ENCODE measurements around the gene GLRX5. TPM values are rescaled to one million over a fixed set of nuclear protein-coding genes. Genes with fewer than 3 reads are reported as not detected.

Gene GLRX5
- total and polyA plus RNA-seq, 2 experiments from 2014 or later = 50.0 to 105 TPM

DNA sequence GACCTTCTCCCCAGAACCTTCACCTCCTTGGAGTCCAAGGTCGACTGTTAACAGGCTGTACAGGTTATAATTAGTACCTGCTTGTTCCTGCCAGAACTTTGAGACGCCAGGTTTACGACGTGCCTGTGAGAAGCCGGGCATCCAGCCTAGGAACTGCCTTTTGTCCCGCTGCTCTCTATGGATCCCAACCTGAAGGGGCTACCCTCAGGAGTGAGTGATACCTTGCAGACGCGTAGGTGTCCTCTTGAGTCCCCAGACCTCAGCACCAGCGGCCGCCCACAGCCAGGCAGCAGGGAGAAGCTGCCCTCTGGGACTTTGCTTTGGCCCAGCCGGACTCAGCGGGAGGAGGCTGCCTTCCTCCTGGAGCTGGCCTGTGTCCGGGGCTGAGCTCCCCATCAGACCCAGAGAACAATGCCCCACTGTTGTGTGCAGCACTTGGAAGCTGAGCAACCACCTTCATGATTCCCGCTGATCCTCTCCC, 34.6 kb upstream of the GLRX5 start:
- H3K9me2 ChIP-seq (replicated peaks; ENCODE audit: insufficient read depth) = no peaks in the 10 kb centered on the region
- H3K9me3 ChIP-seq (ENCODE audit: low read depth) = no peaks in the 10 kb centered on the region
- no peaks in the 10 kb centered on the region for H4K20me1 ChIP-seq (ENCODE audit: insufficient read depth, poor library complexity, severe bottlenecking)
- WGBS (ENCODE audit: low lambda C conversion rate, missing lambda C conversion rate) = 66% methylated on average over 14 of the region's 14 CpGs
- H3K27me3 ChIP-seq = no peaks in the 10 kb centered on the region
- peak overlapping the region; percentile 39 for H3K27ac ChIP-seq
- DNase-seq (ENCODE audit: low spot score) = no peak
- H3K4me2 ChIP-seq = no peak overlapping the region
- no peak overlapping the region for H2AFZ ChIP-seq
- peaks cover 41% of the 10 kb centered on the region for H3K4me1 ChIP-seq (ENCODE audit: insufficient read depth)
- no peak overlapping the region for H3K4me3 ChIP-seq
- no peaks in the 10 kb centered on the region for H3K36me3 ChIP-seq (replicated peaks; ENCODE audit: insufficient read depth, low read depth)
- TF ChIP-seq EZH2phosphoT487 (IDR thresholded peaks at IDR 0.05; ENCODE audit: low read depth, severe bottlenecking, unreplicated experiment) (no peak), EZH2 (IDR thresholded peaks at IDR 0.05; ENCODE audit: borderline replicate concordance) (no peak)
- TF ChIP-seq, protein P1, sequence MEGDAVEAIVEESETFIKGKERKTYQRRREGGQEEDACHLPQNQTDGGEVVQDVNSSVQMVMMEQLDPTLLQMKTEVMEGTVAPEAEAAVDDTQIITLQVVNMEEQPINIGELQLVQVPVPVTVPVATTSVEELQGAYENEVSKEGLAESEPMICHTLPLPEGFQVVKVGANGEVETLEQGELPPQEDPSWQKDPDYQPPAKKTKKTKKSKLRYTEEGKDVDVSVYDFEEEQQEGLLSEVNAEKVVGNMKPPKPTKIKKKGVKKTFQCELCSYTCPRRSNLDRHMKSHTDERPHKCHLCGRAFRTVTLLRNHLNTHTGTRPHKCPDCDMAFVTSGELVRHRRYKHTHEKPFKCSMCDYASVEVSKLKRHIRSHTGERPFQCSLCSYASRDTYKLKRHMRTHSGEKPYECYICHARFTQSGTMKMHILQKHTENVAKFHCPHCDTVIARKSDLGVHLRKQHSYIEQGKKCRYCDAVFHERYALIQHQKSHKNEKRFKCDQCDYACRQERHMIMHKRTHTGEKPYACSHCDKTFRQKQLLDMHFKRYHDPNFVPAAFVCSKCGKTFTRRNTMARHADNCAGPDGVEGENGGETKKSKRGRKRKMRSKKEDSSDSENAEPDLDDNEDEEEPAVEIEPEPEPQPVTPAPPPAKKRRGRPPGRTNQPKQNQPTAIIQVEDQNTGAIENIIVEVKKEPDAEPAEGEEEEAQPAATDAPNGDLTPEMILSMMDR (IDR thresholded peaks at IDR 0.05; ENCODE audit: poor library complexity) = no peak
- H3K79me2 ChIP-seq = no peaks in the 10 kb centered on the region

DNA sequence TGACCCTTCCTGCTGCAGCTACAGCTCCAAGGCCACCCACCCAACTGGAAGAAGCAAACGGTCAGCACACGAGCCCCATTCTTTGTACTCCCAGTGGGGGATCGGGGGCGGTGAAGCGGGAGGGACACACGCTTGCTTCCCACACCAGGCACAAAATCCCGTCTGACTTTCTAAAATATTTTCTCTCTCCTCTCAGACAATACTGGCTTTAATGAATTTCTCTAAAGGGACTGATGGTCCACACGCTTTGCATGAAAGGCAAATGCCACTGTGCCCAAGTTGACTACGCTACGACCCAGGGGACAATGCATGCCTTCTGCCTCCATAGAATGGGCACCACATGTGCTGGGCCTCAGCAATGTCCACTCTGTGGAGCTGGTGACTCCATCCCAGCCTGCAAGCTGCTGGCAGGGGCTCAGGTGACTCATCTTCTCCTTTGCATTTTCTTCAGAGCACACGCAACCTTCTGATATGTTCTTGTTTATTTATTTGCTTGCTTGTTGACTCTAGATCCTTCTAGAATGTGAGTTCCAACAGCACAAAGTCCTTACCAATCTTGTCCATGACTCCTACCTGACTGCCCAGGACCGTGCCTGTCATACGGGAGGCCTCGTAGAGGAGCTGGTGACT, 34.0 kb upstream of the GLRX5 start:
- Histone ChIP-seq H3K9me2 (replicated peaks; ENCODE audit: insufficient read depth) (no peaks in the 10 kb centered on the region), H3K4me2 (no peak overlapping the region), H4K20me1 (ENCODE audit: insufficient read depth, poor library complexity, severe bottlenecking) (no peaks in the 10 kb centered on the region), H3K36me3 (replicated peaks; ENCODE audit: insufficient read depth, low read depth) (no peaks in the 10 kb centered on the region), H2AFZ (no peak overlapping the region), H3K4me3 (no peak overlapping the region), H3K27me3 (no peaks in the 10 kb centered on the region), H3K9me3 (ENCODE audit: low read depth) (no peaks in the 10 kb centered on the region), H3K79me2 (no peaks in the 10 kb centered on the region), H3K27ac (peak overlapping the region; percentile 39), H3K4me1 (ENCODE audit: insufficient read depth) (peaks cover 40% of the 10 kb centered on the region)
- 86% methylated on average over 14 of the region's 14 CpGs for WGBS (ENCODE audit: low lambda C conversion rate, missing lambda C conversion rate)
- DNase-seq (ENCODE audit: low spot score) = peak; percentile 61
- TF ChIP-seq, protein P1 (IDR thresholded peaks at IDR 0.05; ENCODE audit: poor library complexity) = no peak
- no peak for TF ChIP-seq EZH2 (IDR thresholded peaks at IDR 0.05; ENCODE audit: borderline replicate concordance)
- TF ChIP-seq EZH2phosphoT487 (IDR thresholded peaks at IDR 0.05; ENCODE audit: low read depth, severe bottlenecking, unreplicated experiment) = no peak

DNA sequence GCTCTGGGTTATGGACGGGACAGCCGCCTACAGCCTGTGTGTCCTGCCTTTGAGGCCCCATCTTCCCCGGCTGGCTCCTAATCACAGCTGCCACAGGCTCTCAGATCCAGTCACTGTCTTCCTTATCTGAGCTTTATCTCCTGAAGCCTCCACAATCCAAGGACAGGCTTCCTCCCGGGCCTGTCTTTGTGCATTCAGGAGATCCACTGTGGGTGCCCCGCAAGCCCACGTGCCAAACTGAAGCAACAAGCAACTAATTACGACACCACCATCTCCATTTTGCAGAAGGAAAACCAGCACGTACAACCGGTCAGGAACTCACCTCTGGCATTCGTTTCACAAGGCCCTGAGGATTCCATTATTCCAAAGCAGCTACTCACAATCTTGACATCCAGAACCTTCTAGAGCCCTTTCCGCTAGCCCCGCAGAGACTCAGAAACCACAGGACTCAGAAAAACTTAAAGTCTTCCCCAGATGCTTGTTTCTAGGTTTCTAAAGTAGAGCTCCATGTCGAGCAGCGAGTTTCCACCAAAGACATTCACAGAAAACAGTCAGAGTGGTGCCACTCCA, 32.4 kb upstream of the GLRX5 start:
- Histone ChIP-seq H3K4me3 (no peak overlapping the region), H3K4me2 (no peak overlapping the region), H4K20me1 (ENCODE audit: insufficient read depth, poor library complexity, severe bottlenecking) (no peaks in the 10 kb centered on the region), H3K27ac (no peak overlapping the region), H3K9me2 (replicated peaks; ENCODE audit: insufficient read depth) (no peaks in the 10 kb centered on the region), H3K36me3 (replicated peaks; ENCODE audit: insufficient read depth, low read depth) (no peaks in the 10 kb centered on the region), H2AFZ (no peak overlapping the region), H3K79me2 (no peaks in the 10 kb centered on the region), H3K9me3 (ENCODE audit: low read depth) (no peaks in the 10 kb centered on the region), H3K27me3 (no peaks in the 10 kb centered on the region), H3K4me1 (ENCODE audit: insufficient read depth) (peaks cover 25% of the 10 kb centered on the region)
- 64% methylated on average over 14 of the region's 14 CpGs for WGBS (ENCODE audit: low lambda C conversion rate, missing lambda C conversion rate)
- no peak for TF ChIP-seq EZH2phosphoT487 (IDR thresholded peaks at IDR 0.05; ENCODE audit: low read depth, severe bottlenecking, unreplicated experiment)
- TF ChIP-seq EZH2 (IDR thresholded peaks at IDR 0.05; ENCODE audit: borderline replicate concordance) = no peak
- TF ChIP-seq, protein P1 (IDR thresholded peaks at IDR 0.05; ENCODE audit: poor library complexity) = no peak
- DNase-seq (ENCODE audit: low spot score) = no peak

Measured in hepatocyte (in vitro differentiated cells).